OCI-LY3 (cell line): Measurements from ENCODE around the gene INTS3.

Experiments
- H2AFZ ChIP-seq: fragments of 200-600, 300-600 bp; shearing (Covaris generic); 2 replicates; pipeline ENCODE4 v1.6.0; 2014; ENCODE audit warnings: antibody characterized with exemption, low read depth, low read length
- H3K27ac ChIP-seq: fragments of 200-600, 300-600 bp; sonication (generic); 2 replicates; pipeline ENCODE4 v1.5.1; 2014; ENCODE audit warnings: mild to moderate bottlenecking, low read length, moderate library complexity, mixed read lengths
- H3K27me3 ChIP-seq: fragments of 200-600, 300-600 bp; sonication (generic); 2 replicates; pipeline ENCODE4 v1.6.1; 2014; ENCODE audit warnings: low read depth, low read length, mixed read lengths
- H3K36me3 ChIP-seq: fragments of 200-600, 300-600 bp; sonication (generic); replicated peaks from 2 replicates; pipeline ENCODE3; 2014; ENCODE audit warnings: low read depth, low read length, mixed read lengths
- H3K4me1 ChIP-seq: fragments of 300-600, 200-600 bp; sonication (generic); 2 replicates; pipeline ENCODE4 v1.6.1; 2014; ENCODE audit warnings: low read length, mixed read lengths
- H3K4me2 ChIP-seq: fragments of 200-600, 300-600 bp; sonication (generic); 2 replicates; pipeline ENCODE4 v1.6.1; 2014; ENCODE audit warnings: low read length, mixed read lengths
- H3K4me3 ChIP-seq: fragments of 300-600, 200-600 bp; sonication (generic); 2 replicates; pipeline ENCODE4 v1.5.1; 2014; ENCODE audit warnings: antibody characterized with exemption, mild to moderate bottlenecking, low read length, moderate library complexity
- H3K79me2 ChIP-seq: fragments of 300-600, 200-600 bp; shearing (Covaris generic); 2 replicates; pipeline ENCODE4 v1.6.1; 2014; ENCODE audit warnings: mild to moderate bottlenecking, low read length, mixed read lengths
- H3K9ac ChIP-seq: fragments of 300-600, 200-600 bp; shearing (Covaris generic); 2 replicates; pipeline ENCODE4 v1.6.0; 2014; ENCODE audit warnings: mild to moderate bottlenecking, low read length, moderate library complexity
- H3K9me3 ChIP-seq: fragments of 200-600, 300-600 bp; shearing (Covaris generic); 2 replicates; pipeline ENCODE4 v1.6.1; 2014; ENCODE audit warnings: low read length, mixed read lengths; ENCODE audit not compliant: insufficient read depth
- H4K20me1 ChIP-seq: fragments of 200-600, 300-600 bp; sonication (generic); 2 replicates; pipeline ENCODE4 v1.6.1; 2016; ENCODE audit warnings: low read length, mixed read lengths; ENCODE audit not compliant: insufficient read depth
- EZH2phosphoT487 ChIP-seq: fragments of 200-600 bp; shearing (Covaris generic); IDR thresholded peaks from 2 replicates; pipeline ENCODE4 v1.6.1; 2018; ENCODE audit warnings: antibody characterized with exemption, mixed run types, low read depth
- TF ChIP-seq, protein P1 (sequence below): fragments of 200-600, 300-600 bp; sonication (generic); IDR thresholded peaks from 2 replicates; pipeline ENCODE4 v1.5.1; 2014; ENCODE audit warnings: antibody characterized with exemption, low read length, low read depth

INTS3 gene

DNA sequence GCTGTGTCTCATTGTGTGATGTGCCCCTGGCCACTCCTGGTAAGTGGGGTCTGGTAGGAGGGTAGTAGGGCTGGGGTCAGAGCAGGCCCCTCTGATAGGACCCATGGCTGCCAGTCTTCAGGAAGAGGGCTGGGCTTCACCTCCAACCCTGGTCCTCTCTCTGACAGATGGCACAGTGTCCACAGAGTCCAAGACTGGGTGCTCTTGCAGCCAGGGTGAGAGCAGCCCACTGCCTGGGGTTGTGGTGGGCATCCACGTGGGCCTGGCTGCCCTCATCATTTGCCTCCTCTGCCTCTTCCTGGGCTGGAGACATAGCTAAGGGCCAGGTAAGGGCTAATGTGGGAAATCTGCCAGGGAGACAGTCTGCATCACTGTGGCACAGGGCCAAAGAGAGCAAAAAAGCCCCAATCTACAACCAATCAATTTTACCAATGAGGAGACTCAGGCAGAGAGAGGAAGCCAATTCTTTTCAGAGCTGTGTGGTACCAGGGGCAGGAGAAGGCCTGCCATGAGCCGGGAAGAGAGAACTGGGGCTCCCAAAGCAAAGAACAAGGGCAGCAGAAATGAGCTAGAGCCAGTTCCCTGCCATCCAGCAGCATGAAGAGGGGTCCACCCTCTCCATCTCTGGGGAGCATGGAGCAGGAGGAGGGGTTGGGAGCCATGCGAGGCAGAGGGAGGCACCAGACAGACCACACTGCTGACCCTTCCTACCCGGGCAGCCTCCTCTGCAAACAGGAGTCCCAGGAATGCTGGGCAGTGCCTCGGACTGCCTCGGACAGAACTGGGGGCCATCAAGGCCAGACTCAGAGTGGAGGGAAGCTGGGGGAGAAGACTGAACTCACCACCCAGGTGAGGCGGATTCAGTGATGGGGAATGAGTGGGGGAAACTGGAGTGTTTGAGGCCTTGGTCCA is 74.2 kb downstream of the INTS3 start:
- peaks cover 24% of the 10 kb centered on the region for H3K36me3 ChIP-seq
- peaks cover 7% of the 10 kb centered on the region for H4K20me1 ChIP-seq
- H3K27me3 ChIP-seq = peaks cover 5% of the 10 kb centered on the region; the same call in 1 of the 2 replicates
- H3K4me3 ChIP-seq = no peak overlapping the region
- peaks cover 33% of the 10 kb centered on the region for H3K4me1 ChIP-seq
- no peak overlapping the region for H2AFZ ChIP-seq
- no peak overlapping the region for H3K4me2 ChIP-seq
- no peak overlapping the region for H3K27ac ChIP-seq
- no peaks in the 10 kb centered on the region for H3K9me3 ChIP-seq
- H3K79me2 ChIP-seq = no peaks in the 10 kb centered on the region; the same call in 1 of the 2 replicates
- TF ChIP-seq, protein P1, sequence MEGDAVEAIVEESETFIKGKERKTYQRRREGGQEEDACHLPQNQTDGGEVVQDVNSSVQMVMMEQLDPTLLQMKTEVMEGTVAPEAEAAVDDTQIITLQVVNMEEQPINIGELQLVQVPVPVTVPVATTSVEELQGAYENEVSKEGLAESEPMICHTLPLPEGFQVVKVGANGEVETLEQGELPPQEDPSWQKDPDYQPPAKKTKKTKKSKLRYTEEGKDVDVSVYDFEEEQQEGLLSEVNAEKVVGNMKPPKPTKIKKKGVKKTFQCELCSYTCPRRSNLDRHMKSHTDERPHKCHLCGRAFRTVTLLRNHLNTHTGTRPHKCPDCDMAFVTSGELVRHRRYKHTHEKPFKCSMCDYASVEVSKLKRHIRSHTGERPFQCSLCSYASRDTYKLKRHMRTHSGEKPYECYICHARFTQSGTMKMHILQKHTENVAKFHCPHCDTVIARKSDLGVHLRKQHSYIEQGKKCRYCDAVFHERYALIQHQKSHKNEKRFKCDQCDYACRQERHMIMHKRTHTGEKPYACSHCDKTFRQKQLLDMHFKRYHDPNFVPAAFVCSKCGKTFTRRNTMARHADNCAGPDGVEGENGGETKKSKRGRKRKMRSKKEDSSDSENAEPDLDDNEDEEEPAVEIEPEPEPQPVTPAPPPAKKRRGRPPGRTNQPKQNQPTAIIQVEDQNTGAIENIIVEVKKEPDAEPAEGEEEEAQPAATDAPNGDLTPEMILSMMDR = no peak
- TF ChIP-seq EZH2phosphoT487 = no peak
- no peak overlapping the region for H3K9ac ChIP-seq

DNA sequence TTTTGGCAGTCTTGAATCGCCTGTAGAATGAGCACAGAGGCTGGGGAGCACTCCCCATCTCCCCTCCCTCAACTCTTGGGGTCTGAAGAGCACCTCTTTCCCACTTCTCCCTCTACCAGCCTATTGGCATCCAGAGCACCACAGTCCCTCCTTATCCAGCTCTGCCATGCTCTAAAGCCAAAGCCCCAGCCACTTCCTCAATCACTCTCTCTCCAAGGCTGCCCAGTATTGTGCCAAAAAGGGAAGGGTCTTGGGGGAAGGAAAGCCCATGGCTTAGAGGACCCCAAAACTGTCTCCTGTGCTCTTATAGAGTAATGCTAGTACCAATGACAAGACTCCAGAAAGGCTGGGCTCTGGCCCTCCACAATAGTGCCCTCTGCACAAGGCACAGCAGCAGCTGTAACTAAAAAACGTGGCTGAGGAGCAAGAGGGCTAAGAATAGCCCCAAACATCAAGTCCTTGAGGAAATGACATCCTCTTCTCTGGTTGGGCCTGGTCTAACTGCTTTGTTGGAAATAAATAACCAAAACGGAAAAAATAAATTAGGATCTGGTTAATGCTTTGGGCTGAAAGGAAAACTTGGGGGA is 75.7 kb downstream of the INTS3 start:
- H3K36me3 ChIP-seq = peaks cover 37% of the 10 kb centered on the region
- no peak overlapping the region for H3K9ac ChIP-seq
- no peaks in the 10 kb centered on the region; the same call in 1 of the 2 replicates for H3K79me2 ChIP-seq
- H3K4me2 ChIP-seq = no peak overlapping the region
- H3K4me1 ChIP-seq = peaks cover 38% of the 10 kb centered on the region
- no peak overlapping the region for H2AFZ ChIP-seq
- TF ChIP-seq, protein P1 = no peak
- no peak for TF ChIP-seq EZH2phosphoT487
- H3K9me3 ChIP-seq = no peaks in the 10 kb centered on the region
- peaks cover 7% of the 10 kb centered on the region for H4K20me1 ChIP-seq
- H3K4me3 ChIP-seq = no peak overlapping the region
- H3K27ac ChIP-seq = no peak overlapping the region
- peaks cover 5% of the 10 kb centered on the region; the same call in 1 of the 2 replicates for H3K27me3 ChIP-seq

DNA sequence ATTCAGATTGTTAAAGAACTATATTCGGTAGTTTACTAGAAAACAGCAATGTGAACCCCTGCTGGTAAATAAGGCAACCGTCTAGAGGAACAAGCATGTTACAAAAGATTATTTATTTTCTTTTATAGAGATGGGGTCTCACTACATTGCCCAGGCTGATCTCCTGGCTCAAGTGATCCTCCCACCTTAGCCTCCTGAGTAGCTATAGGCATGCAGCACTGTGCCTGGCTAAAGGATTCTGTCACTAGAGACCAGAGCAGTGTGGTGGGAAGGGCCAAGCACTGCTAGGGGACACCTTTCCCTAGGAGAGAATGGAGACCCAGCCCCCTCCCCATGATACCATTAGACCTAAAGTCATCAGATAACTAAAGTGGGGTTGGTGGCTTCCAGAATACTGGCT is 76.3 kb downstream of the INTS3 start:
- no peak overlapping the region for H3K4me3 ChIP-seq
- TF ChIP-seq EZH2phosphoT487 = no peak
- TF ChIP-seq, protein P1 = no peak
- H3K9me3 ChIP-seq = no peaks in the 10 kb centered on the region
- no peak overlapping the region for H3K27ac ChIP-seq
- H3K36me3 ChIP-seq = peaks cover 41% of the 10 kb centered on the region
- no peak overlapping the region for H3K4me2 ChIP-seq
- H3K27me3 ChIP-seq = peaks cover 5% of the 10 kb centered on the region; the same call in 1 of the 2 replicates
- no peak overlapping the region for H2AFZ ChIP-seq
- no peaks in the 10 kb centered on the region; the same call in 1 of the 2 replicates for H3K79me2 ChIP-seq
- H3K9ac ChIP-seq = no peak overlapping the region
- peaks cover 38% of the 10 kb centered on the region for H3K4me1 ChIP-seq
- peaks cover 7% of the 10 kb centered on the region for H4K20me1 ChIP-seq
